HG02981 (cell line): ENCODE measurements around the gene EIF2B5.
"Not testable (repeated sequence)": the region's sequence is repeated elsewhere in the genome, so short reads cannot be mapped to it uniquely, and the experiment has no call there.

Experiments
- ATAC-seq: cut with Tn5 transposase; IDR thresholded peaks from one replicate; pipeline ENCODE4 v1.9.1; 2021; ENCODE audit warnings: mild to moderate bottlenecking, moderate library complexity; ENCODE audit not compliant: unreplicated experiment

The EIF2B5 gene

GRCh38 chr3:184135149-184135910, at the start of gene EIF2B5:
Gene EIF2B5 (plus strand): TSS chr3:184135358. CDS start chr3:184135386, 28 bp downstream.
- peak; percentile 84 for ATAC-seq

GRCh38 chr3:184085389-184085852, 49.7 kb upstream of the EIF2B5 start:
- ATAC-seq: no peak

DNA sequence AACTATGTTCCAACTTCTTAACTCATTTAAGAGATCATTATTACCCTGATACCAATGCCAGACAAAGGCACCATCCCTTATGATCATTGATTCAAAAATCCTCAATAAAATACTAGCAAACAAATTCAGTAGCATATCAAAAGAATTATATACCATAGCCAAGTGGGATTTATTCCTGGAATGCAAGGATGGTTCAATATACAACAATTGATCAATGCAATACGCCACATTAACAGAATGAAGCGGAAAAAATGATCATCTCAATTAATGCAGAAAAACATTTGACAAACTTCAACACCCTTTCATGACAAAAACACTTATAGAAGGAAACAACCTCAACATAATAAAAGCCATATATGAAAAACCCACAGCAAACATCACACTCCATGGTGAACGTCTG, 43.0 kb upstream of the EIF2B5 start:
- no peak for ATAC-seq

- ATAC-seq: no peak
These were observed 38.3 kb upstream of the EIF2B5 start, which contains the start of gene HTR3E for GRCh38 chr3:184096811-184097383. Gene HTR3E (plus strand): TSS chr3:184097064. CDS start chr3:184097530, 466 bp downstream.

DNA sequence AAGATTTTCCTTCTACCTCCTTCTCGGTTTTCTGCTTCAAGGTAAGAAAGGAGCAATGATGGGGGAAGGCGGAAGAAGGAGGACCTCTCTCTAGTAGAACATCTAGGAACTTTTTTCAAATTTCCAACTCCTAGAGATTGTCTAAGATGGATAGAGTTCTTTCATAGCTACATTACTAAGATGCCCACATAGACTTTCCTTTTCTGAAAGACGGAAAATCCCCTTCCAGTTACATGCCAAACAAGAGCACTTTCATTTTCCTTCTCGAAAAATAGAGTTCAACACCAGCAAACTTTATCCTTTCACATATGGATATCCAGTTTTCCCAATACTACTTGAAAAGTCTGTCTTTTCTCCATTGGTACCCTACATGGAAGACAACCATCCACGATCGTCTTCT, 37.6 kb upstream of the EIF2B5 start:
- ATAC-seq: no peak

GRCh38 chr3:184099806-184100686, 35.1 kb upstream of the EIF2B5 start:
- ATAC-seq: no peak

GRCh38 chr3:184110316-184110725, 24.8 kb upstream of the EIF2B5 start:
- ATAC-seq: no peak

- no peak for ATAC-seq
These were observed 19.1 kb upstream of the EIF2B5 start for GRCh38 chr3:184116017-184116416.

DNA sequence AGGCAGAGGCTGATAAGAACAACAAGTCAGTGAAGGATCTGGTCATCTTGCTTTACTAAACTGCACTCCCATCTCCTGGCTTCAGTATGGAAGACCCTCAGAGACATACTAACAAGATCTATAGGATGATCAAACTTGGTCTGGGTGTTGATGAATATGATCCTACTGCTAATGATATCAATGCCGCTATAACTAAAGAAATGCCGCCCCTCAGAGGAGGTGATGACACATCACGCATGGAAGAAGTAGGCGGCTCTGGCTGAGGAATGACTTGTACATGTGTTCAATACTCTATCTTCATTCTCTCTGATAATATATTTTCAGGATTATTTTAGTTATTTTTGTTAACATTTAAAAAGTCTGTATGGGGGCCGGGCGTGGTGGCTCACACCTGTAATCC, 17.5 kb upstream of the EIF2B5 start:
- ATAC-seq: no peak

GRCh38 chr3:184121031-184121430, 14.1 kb upstream of the EIF2B5 start:
- ATAC-seq: not testable (repeated sequence)

DNA sequence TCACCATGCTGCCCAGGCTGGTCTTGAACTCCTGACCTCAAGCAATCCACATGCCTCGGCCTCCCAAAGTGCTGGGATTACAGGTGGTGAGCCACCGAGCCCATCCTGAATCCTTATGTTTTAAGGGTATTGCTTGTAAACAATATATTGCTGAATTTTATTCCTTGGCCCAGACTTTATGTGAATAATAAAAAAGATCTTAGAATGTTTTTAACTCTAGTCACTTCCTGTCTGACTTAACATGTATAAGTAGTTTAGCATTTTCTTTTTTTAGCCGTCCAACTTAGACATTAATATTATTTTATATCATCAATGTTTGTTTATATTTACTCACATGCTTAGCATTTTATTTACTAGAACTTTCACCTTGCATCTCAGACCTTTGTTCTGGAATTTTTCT, 9.2 kb upstream of the EIF2B5 start:
- ATAC-seq: no peak

GRCh38 chr3:184129012-184129411, 6.1 kb upstream of the EIF2B5 start:
- no peak for ATAC-seq

DNA sequence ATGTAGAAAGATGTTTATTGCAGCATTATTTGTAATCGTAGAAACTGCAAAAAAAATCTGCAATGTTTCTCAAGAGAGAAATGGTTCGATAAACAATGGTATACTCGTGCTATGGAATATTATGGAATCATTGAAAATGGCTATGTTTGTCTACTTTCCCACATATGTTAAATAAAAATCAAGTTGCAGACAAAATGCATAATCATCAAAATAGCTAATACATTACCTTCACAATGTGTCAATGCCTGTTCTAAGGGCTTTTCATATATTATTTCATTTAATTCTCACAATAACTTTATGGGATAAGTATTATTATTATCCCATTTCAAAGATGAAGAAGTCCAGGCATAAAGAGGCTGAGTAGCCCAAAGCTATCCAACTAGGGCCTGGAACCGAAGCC, 2.2 kb upstream of the EIF2B5 start:
- no peak for ATAC-seq

- no peak for ATAC-seq
These were observed 1.1 kb upstream of the EIF2B5 start for GRCh38 chr3:184133840-184134745.

DNA sequence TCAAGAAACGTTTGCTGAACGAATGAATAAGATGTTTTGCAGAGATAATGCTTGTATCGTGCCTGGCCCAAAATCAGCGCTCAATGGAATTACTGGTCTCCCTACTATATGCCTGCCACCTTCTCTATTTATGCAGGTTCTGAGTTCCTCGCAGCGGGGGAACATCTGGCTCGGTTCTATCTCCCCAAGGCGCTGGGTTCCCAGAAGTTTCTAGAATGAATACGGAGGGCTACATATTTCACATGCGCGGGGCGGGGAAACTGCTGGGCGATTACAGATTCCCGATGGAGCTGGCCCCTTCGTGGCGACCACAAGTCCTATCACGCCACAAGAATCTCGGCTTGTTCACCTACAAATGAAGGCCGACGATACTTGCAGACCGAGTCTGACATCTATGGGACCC, 411 bp upstream of the EIF2B5 start:
- no peak for ATAC-seq

DNA sequence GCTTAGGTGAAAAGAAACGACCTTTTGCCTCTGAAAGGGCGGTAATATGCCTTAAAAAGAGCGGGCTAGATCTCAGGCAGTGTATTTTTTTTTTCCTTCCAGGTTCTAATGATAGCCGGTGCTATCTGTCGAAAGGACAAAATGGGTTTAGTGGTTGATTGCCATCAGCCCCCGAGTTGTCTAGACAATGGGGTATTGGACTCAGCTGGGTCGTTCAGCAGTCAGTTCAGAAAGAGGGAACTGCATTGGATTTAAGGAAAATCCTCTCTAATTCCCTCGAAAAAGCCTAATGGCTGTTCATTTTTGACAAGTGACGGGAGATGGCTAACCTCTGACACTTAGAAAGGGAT, 728 bp downstream of the EIF2B5 start:
- ATAC-seq: no peak

- no peak for ATAC-seq
These were observed 5.3 kb downstream of the EIF2B5 start for GRCh38 chr3:184140436-184140835.

DNA sequence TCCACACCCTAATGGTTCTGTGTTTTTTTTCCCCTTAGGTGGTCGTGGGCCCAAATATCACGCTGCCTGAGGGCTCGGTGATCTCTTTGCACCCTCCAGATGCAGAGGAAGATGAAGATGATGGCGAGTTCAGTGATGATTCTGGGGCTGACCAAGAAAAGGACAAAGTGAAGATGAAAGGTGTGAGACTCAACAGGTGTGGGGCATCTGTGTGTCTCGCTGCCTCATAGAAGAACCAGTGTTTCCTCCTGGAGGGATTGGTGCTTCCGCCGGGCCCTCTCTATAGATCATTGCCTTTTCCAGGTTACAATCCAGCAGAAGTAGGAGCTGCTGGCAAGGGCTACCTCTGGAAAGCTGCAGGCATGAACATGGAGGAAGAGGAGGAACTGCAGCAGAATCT, 7.0 kb downstream of the EIF2B5 start:
- ATAC-seq: no peak

GRCh38 chr3:184143327-184143726, 8.2 kb downstream of the EIF2B5 start:
- no peak for ATAC-seq

DNA sequence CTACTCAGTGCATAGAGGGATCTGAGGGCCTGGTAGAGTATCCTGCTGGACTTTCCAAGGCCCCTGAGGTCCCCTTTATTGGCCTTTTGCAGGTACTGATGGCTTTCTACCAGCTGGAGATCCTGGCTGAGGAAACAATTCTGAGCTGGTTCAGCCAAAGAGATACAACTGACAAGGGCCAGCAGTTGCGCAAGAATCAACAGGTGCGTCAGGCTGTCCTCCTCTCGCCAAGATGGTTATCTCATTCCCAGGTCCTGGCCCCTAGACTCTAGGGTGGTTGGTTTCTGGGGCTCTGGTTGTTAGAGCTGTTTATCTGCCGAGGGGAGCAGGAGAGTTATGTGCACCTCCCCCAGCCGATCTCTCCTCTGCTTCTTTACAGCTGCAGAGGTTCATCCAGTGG, 9.3 kb downstream of the EIF2B5 start:
- no peak for ATAC-seq

DNA sequence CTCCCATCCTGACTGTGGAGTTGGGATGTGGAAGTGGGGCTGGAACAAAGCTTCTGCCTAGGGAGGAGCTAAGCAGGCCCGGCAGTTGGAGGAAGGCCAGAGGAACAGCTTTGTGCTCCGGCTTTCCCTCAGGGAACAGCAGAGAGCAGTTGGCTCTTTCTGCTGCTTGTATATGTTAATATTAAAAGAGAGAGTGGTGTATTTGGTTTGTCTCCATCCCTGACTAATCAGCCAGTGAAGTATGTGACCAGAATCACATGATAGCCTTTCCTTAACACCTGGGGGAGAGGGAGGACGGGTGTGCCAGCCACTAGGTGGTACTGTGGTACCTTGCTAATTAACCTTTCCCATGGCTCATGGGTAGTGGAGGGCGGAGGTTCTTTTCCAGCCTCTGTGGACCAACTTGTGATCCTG, 10.0 kb downstream of the EIF2B5 start:
- ATAC-seq: no peak
